ENCODE measurements around the gene TRAF3.

Gene TRAF3

DNA sequence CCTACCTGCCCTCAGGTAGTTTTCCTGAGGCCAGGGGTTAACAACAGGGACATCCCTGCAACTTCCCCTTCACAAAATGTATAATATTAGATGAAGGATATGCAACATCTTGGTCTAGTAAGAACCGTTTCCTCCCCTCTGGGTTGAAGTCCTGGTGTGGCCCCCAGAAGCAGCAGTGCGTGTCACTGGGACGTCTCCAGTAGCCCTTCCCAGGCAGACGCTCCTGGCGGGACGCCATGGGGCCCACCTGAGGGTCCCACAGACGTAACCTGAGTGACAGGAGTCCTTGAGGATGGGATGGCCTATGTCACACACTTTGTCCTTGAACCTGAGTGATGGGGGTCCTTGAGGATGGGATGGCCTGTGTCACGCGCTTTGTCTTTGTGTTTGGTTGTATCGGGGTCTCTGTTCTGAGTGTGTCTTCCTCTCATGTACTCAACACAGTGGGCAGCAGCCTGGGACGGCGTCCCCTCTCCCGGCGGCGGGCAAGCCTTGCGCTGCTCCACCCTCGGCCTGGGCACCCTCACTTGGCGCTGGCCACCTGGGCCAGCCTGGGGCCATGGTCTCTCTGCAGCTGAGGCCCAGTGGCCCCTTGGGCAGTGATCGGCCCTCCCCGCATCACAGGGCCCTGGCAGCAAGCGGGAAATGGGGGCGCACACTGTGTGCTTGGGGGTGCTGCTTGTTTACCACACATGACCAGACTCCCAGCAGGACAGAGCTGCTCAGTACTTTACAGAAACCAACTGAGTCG lies 130.9 kb downstream of the TRAF3 start:
- WGBS (ENCODE audit: extremely low coverage, insufficient coverage, low lambda C conversion rate): no CpG with 5 or more reads among the region's 23 CpGs
- Histone ChIP-seq H2BK120ac (ENCODE audit: low read depth, low read length) (no peak overlapping the region), H2BK5ac (ENCODE audit: low read length) (no peak overlapping the region), H3K18ac (ENCODE audit: low read length) (no peak overlapping the region), H3K56ac (ENCODE audit: low read length) (no peak overlapping the region), H3K9ac (ENCODE audit: low read length) (no peak overlapping the region), H3K27me3 (ENCODE audit: insufficient read depth, low read length, poor library complexity) (no peaks in the 10 kb centered on the region), H4K5ac (ENCODE audit: low read length) (no peak overlapping the region), H3K79me2 (ENCODE audit: control insufficient read depth, insufficient read depth, low read length) (no peaks in the 10 kb centered on the region), H3K4ac (ENCODE audit: low read depth, low read length) (no peak overlapping the region), H3K4me1 (ENCODE audit: control insufficient read depth, low read depth, low read length) (no peaks in the 10 kb centered on the region), H3K79me1 (ENCODE audit: low read length) (no peaks in the 10 kb centered on the region), H3K4me3 (ENCODE audit: low read length) (no peak overlapping the region), H3K23ac (ENCODE audit: low read length) (no peak overlapping the region), H4K8ac (ENCODE audit: low read depth, low read length) (no peak overlapping the region), H3K4me2 (ENCODE audit: low read length) (no peak overlapping the region), H2AK5ac (ENCODE audit: low read length) (no peak overlapping the region), H3K36me3 (ENCODE audit: control insufficient read depth, insufficient read depth, low read length) (no peaks in the 10 kb centered on the region), H3K27ac (ENCODE audit: low read depth, low read length) (no peak overlapping the region), H2BK15ac (replicated peaks; ENCODE audit: low read depth) (no peak overlapping the region)
- no peak for DNase-seq

DNA sequence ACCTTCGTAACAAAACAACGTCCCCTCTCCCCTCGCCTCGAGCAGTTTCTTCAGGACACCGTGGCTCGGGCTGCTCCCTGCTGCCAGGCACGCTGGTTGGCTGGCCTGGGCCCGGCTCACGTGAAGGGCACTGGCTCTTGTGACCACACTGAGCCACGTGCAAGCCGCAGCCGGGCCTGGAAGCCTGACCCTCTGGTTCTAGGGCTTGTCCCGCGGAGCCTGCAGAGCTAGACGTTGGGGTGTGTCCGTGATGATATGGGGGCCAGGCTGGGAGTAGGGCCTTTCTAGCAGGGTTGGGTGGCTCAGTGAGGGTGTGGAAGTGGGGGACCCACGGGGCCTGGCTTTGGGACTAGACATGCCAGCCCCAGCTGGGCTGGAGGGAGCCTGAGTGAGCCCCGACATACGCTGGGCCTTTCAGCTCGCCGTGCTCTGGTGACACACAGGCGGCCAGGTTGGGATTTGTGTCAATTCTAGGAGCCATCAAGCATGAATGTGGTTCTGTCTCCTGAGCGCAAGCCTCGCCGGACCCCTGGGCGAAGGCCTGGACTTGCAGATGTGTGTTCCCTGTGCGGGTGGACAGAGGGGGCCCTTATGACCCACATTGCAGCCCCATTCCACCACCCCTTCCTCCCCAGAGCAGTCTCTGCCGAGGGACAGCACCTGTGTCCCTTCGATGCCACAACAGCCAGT lies 131.7 kb downstream of the TRAF3 start:
- Histone ChIP-seq H2AK5ac (ENCODE audit: low read length) (no peak overlapping the region), H3K79me1 (ENCODE audit: low read length) (no peaks in the 10 kb centered on the region), H3K27me3 (ENCODE audit: insufficient read depth, low read length, poor library complexity) (no peaks in the 10 kb centered on the region), H3K56ac (ENCODE audit: low read length) (no peak overlapping the region), H3K79me2 (ENCODE audit: control insufficient read depth, insufficient read depth, low read length) (no peaks in the 10 kb centered on the region), H3K4me1 (ENCODE audit: control insufficient read depth, low read depth, low read length) (no peaks in the 10 kb centered on the region), H3K23ac (ENCODE audit: low read length) (no peak overlapping the region), H4K5ac (ENCODE audit: low read length) (no peak overlapping the region), H2BK120ac (ENCODE audit: low read depth, low read length) (no peak overlapping the region), H3K36me3 (ENCODE audit: control insufficient read depth, insufficient read depth, low read length) (no peaks in the 10 kb centered on the region), H3K27ac (ENCODE audit: low read depth, low read length) (no peak overlapping the region), H3K9ac (ENCODE audit: low read length) (no peak overlapping the region), H3K18ac (ENCODE audit: low read length) (no peak overlapping the region), H2BK5ac (ENCODE audit: low read length) (no peak overlapping the region), H3K4me2 (ENCODE audit: low read length) (no peak overlapping the region), H3K4ac (ENCODE audit: low read depth, low read length) (no peak overlapping the region), H2BK15ac (replicated peaks; ENCODE audit: low read depth) (no peak overlapping the region), H3K4me3 (ENCODE audit: low read length) (no peak overlapping the region), H4K8ac (ENCODE audit: low read depth, low read length) (no peak overlapping the region)
- no CpG with 5 or more reads among the region's 29 CpGs for WGBS (ENCODE audit: extremely low coverage, insufficient coverage, low lambda C conversion rate)
- no peak for DNase-seq

DNA sequence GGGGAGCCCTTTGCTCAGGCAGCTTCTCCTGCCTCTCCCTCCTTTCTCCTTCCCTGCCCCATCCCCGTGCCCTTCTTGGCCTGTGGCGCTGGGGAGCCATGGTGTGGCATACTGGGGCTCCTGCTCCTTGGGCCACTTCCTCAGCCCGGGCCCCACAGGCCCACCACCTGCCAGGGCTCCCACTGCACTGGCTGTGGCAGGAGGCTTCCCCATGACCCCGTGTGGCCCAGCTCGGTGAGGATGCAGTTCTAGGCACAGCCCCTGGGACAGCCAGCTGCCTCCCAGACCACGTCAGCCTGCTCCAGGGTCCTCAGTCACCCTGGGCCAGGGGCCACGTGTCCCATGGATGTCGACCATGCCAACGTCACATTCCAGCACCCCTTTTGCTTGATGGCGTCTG lies 132.2 kb downstream of the TRAF3 start:
- H3K4me3 ChIP-seq (ENCODE audit: low read length): no peak overlapping the region

DNA sequence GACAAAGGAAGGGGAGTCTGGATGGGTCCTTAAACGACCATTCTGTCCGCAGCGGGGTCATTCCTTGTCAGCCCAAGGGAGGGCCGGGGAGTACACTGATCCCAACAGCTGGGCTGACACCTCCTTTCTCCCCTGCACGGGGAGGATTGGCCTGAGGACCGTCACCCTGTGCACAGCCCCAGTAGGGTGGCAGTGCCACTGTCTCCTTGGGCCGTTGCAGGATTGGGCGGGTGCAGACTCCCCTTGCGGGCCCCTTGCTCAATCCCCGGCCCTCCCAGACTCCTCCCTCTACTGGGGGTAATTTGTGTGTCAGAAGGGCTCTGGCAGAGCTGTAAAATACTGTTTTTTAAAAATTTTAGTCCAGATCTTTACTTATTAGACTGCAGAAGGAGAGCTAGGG lies 132.7 kb downstream of the TRAF3 start:
- no CpG with 5 or more reads among the region's 10 CpGs for WGBS (ENCODE audit: extremely low coverage, insufficient coverage, low lambda C conversion rate)
- H3K4me1 ChIP-seq (ENCODE audit: control insufficient read depth, low read depth, low read length): no peaks in the 10 kb centered on the region

More for the DNA sequence above, 132.2 kb downstream of the TRAF3 start:
- H4K5ac ChIP-seq (ENCODE audit: low read length): no peak overlapping the region
- H3K4me1 ChIP-seq (ENCODE audit: control insufficient read depth, low read depth, low read length): no peaks in the 10 kb centered on the region
- no peak overlapping the region for H2AK5ac ChIP-seq (ENCODE audit: low read length)
- H3K36me3 ChIP-seq (ENCODE audit: control insufficient read depth, insufficient read depth, low read length): no peaks in the 10 kb centered on the region
- no peaks in the 10 kb centered on the region for H3K27me3 ChIP-seq (ENCODE audit: insufficient read depth, low read length, poor library complexity)
- no peak overlapping the region for H3K27ac ChIP-seq (ENCODE audit: low read depth, low read length)
- no peaks in the 10 kb centered on the region for H3K79me1 ChIP-seq (ENCODE audit: low read length)
- H3K56ac ChIP-seq (ENCODE audit: low read length): no peak overlapping the region
- no peak overlapping the region for H3K23ac ChIP-seq (ENCODE audit: low read length)
- no peak overlapping the region for H2BK5ac ChIP-seq (ENCODE audit: low read length)
- H3K4me2 ChIP-seq (ENCODE audit: low read length): no peak overlapping the region
- no CpG with 5 or more reads among the region's 10 CpGs for WGBS (ENCODE audit: extremely low coverage, insufficient coverage, low lambda C conversion rate)
- no peak overlapping the region for H3K18ac ChIP-seq (ENCODE audit: low read length)
- H2BK15ac ChIP-seq (replicated peaks; ENCODE audit: low read depth): no peak overlapping the region
- H2BK120ac ChIP-seq (ENCODE audit: low read depth, low read length): no peak overlapping the region
- H4K8ac ChIP-seq (ENCODE audit: low read depth, low read length): no peak overlapping the region
- no peaks in the 10 kb centered on the region for H3K79me2 ChIP-seq (ENCODE audit: control insufficient read depth, insufficient read depth, low read length)
- no peak for DNase-seq
- H3K9ac ChIP-seq (ENCODE audit: low read length): no peak overlapping the region
- no peak overlapping the region for H3K4ac ChIP-seq (ENCODE audit: low read depth, low read length)

DNA sequence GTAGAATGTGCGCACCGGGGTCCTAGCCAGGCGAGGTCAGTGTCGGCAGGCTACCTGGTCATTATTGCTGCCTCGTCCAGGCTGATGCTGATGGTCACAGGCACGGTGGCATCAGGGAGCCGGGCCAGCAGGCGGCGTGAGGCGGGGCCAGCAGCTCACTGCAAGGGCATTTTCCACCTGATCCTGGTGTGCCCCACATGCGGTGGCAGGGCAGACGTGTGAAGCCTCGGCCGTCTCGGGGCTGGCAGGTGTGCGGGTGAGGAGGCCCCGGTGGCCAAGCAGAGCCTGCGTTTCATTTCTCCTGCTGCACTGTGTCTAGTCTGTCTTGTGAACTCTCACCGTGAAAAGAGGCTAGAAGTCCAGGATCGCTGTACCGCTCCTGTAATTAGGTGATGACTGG lies 133.2 kb downstream of the TRAF3 start:
- Histone ChIP-seq H2AK5ac (ENCODE audit: low read length) (no peak overlapping the region), H3K4me3 (ENCODE audit: low read length) (no peak overlapping the region), H3K56ac (ENCODE audit: low read length) (no peak overlapping the region), H3K27me3 (ENCODE audit: insufficient read depth, low read length, poor library complexity) (no peaks in the 10 kb centered on the region), H3K79me1 (ENCODE audit: low read length) (no peaks in the 10 kb centered on the region), H3K18ac (ENCODE audit: low read length) (no peak overlapping the region), H3K4me1 (ENCODE audit: control insufficient read depth, low read depth, low read length) (no peaks in the 10 kb centered on the region), H3K79me2 (ENCODE audit: control insufficient read depth, insufficient read depth, low read length) (no peaks in the 10 kb centered on the region), H3K4ac (ENCODE audit: low read depth, low read length) (no peak overlapping the region), H4K5ac (ENCODE audit: low read length) (no peak overlapping the region), H3K23ac (ENCODE audit: low read length) (no peak overlapping the region), H4K8ac (ENCODE audit: low read depth, low read length) (no peak overlapping the region), H3K9ac (ENCODE audit: low read length) (no peak overlapping the region), H2BK120ac (ENCODE audit: low read depth, low read length) (no peak overlapping the region), H3K4me2 (ENCODE audit: low read length) (no peak overlapping the region), H3K27ac (ENCODE audit: low read depth, low read length) (no peak overlapping the region), H2BK15ac (replicated peaks; ENCODE audit: low read depth) (no peak overlapping the region), H3K36me3 (ENCODE audit: control insufficient read depth, insufficient read depth, low read length) (no peaks in the 10 kb centered on the region), H2BK5ac (ENCODE audit: low read length) (no peak overlapping the region)
- WGBS (ENCODE audit: extremely low coverage, insufficient coverage, low lambda C conversion rate): no CpG with 5 or more reads among the region's 21 CpGs
- no peak for DNase-seq

More for the DNA sequence above, 132.7 kb downstream of the TRAF3 start:
- no peak overlapping the region for H3K4me2 ChIP-seq (ENCODE audit: low read length)
- no peak overlapping the region for H2BK5ac ChIP-seq (ENCODE audit: low read length)
- no peak overlapping the region for H3K23ac ChIP-seq (ENCODE audit: low read length)
- H3K36me3 ChIP-seq (ENCODE audit: control insufficient read depth, insufficient read depth, low read length): no peaks in the 10 kb centered on the region
- no peak overlapping the region for H2AK5ac ChIP-seq (ENCODE audit: low read length)
- H2BK120ac ChIP-seq (ENCODE audit: low read depth, low read length): no peak overlapping the region
- no peaks in the 10 kb centered on the region for H3K79me1 ChIP-seq (ENCODE audit: low read length)
- no peak overlapping the region for H4K8ac ChIP-seq (ENCODE audit: low read depth, low read length)
- H3K9ac ChIP-seq (ENCODE audit: low read length): no peak overlapping the region
- H3K56ac ChIP-seq (ENCODE audit: low read length): no peak overlapping the region
- H3K27ac ChIP-seq (ENCODE audit: low read depth, low read length): no peak overlapping the region
- H3K79me2 ChIP-seq (ENCODE audit: control insufficient read depth, insufficient read depth, low read length): no peaks in the 10 kb centered on the region
- no peak overlapping the region for H2BK15ac ChIP-seq (replicated peaks; ENCODE audit: low read depth)
- no peak for DNase-seq
- H3K27me3 ChIP-seq (ENCODE audit: insufficient read depth, low read length, poor library complexity): no peaks in the 10 kb centered on the region
- H3K18ac ChIP-seq (ENCODE audit: low read length): no peak overlapping the region
- no peak overlapping the region for H3K4ac ChIP-seq (ENCODE audit: low read depth, low read length)
- H4K5ac ChIP-seq (ENCODE audit: low read length): no peak overlapping the region
- no peak overlapping the region for H3K4me3 ChIP-seq (ENCODE audit: low read length)
